Esophagus squamous epithelium (tissue), 4 donors: ENCODE data around the gene CCDC197.

ENCODE experiments used
- CTCF ChIP-seq, 6 experiments: fragments of 450-650 bp in 4 of 6; fragments of 200-600 bp in 2 of 6; sonication (generic) in 2 of 6; IDR thresholded peaks; one replicate each; pipeline ENCODE4 v1.5.1; 2016 to 2019; ENCODE audit warnings: antibody characterized with exemption in 6 of 6, mild to moderate bottlenecking in 4 of 6, moderate library complexity in 4 of 6
- POLR2A ChIP-seq, 4 donors: fragments of 450-650 bp; IDR thresholded peaks; one replicate each; pipeline ENCODE4 v1.6.1; 2017; ENCODE audit warnings: antibody characterized with exemption in 4 of 4, mild to moderate bottlenecking in 4 of 4, moderate library complexity in 3 of 4

GRCh38 chr14:93984070-93984469, 13.0 kb upstream of the CCDC197 start:
- TF ChIP-seq POLR2A (IDR thresholded peaks at IDR 0.05) (no peak), CTCF (IDR thresholded peaks at IDR 0.05) (no peak)
